ACHN (cell line): ENCODE measurements around the gene NMNAT3.

ENCODE experiments used
- DNase-seq: peaks from one replicate; pipeline ENCODE4 v3.0.0-alpha.2; 2015
- in situ Hi-C: cut with HindIII; loops from 2 replicates; pipeline ENCODE4 v1.10.0; 2017; ENCODE audit warnings: low sequenced_read_pairs, low pct_ligation_motif_present, low pct_unique_long_range_greater_than_20kb

Gene NMNAT3

DNA sequence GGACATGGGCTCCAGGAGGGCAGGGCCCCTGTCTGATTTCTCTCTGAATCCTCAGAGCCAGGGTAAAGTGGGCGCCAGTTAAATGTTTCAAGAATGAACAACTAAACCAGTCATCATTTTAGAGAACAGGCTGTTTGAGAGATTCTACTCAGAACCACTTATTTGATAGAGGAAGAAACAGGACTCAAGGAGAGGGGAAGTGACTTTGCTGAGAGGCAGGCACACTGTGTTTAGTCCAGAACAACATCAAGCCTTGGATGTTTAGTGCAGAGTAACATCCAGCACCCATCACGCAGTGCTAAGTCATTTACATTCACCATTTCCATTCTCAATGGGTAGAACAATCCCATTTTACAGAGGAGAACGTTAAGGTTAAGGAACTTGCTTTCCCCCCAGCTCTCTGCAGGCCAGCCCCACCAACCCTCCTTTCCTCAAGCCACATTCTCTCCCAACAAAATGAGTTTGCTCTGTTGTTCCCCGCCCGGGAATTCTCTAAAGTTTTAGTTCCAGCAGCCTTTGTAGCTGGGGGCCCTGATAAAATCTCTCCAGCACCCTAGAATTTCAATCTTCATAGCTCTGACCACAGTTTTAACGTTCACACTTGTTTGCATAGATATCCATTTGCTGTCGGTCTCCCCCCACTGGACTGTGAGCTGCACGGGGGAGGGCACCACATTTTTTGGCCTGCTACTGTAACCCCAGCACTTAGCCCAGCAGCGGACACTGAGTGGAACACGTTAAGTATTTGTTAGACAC is 962 bp downstream of the NMNAT3 start:
- in situ Hi-C loops: no loop called here
- DNase-seq: no peak

DNA sequence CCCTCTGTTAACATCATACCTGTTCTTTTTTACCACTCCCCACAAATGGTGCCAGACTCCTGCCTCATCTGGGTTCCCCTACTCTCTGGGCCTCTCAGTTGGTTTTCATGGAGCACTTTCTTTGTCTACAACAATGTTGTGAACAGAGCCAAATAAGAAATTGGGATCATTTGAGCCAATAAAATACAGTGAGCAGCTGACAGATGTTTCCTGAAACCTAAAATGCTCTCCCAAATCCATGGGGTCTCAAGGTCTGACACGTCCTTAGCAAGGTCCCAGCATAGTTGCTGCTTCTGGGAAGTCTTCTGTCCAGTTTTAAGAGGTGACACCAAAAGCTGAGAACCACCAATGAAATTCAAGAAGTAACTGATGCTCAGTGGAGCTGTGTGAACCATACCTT is 1.7 kb downstream of the NMNAT3 start:
- in situ Hi-C loops: no loop called here

DNA sequence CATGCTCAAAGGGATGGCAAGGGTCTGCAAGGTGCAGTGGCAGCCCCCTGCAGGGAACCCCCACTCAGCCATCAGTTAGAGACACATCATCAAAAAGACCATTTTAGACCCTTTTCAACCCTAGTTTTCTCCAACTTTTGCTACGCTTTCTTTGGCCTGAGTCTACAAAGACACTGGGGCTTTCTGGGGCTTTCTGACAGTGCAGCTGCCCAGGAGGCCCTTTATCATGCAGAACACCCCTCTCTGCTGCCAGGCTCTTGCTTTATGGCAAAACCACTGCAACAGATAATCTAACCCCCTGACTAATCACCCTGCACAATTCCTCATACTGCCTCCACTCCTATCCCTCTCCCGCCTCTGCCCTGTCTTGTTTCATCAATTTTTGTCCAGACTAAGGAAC is 2.4 kb downstream of the NMNAT3 start:
- DNase-seq: no peak

More for the DNA sequence above, 1.7 kb downstream of the NMNAT3 start:
- no peak for DNase-seq

DNA sequence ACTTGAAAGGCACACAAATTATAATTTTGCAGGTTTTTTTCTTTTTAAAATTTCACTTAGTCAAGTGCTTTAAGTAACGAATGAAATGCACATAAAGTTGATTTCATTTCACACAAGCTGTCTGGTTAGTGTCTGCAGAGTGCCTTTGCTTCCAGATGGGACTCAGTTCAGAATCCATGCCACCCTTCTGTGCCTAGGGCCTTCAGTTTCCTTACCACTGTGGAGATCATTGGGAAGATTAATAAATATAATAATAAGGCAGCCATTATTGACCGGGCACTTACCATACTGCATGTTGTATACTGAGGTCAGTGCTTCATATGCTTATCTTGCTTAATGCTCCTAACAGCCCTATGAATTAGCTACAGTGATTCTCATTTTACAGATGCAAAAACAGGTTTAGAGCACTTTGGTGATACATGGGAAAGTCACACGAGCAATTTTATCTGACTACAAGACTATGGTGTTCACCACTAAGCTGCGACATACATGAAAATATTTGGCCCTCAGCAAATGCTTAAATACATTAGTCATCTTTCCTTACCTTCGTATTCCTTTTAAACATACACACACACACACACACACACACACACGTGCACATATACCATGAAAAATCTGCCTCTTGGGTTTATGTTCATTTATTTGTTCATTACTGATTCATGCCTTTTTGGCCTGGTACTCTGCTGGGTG is 3.1 kb downstream of the NMNAT3 start:
- no peak for DNase-seq
- in situ Hi-C loops: no loop called here

More for the DNA sequence above, 2.4 kb downstream of the NMNAT3 start:
- in situ Hi-C loops: no loop called here

DNA sequence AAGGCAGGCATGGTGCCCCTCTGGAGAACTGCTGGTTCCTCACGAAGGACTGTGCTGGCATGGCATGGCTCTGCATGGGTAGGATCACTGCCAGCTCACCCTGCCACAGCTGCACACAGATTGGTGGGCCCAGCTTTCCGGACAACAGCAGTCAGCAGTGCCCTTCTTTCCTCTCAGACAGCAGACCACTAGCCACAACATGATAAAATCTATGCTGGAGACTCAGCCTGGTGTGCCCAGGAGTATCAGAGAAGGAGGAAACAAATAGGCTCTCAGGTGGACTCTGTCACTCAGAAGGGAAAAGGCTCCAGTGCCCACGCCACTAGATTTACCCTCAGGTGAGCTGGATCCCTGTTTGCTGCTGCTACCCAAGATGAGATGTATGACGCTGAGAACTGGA is 4.9 kb downstream of the NMNAT3 start:
- in situ Hi-C loops: no loop called here
- DNase-seq: no peak

DNA sequence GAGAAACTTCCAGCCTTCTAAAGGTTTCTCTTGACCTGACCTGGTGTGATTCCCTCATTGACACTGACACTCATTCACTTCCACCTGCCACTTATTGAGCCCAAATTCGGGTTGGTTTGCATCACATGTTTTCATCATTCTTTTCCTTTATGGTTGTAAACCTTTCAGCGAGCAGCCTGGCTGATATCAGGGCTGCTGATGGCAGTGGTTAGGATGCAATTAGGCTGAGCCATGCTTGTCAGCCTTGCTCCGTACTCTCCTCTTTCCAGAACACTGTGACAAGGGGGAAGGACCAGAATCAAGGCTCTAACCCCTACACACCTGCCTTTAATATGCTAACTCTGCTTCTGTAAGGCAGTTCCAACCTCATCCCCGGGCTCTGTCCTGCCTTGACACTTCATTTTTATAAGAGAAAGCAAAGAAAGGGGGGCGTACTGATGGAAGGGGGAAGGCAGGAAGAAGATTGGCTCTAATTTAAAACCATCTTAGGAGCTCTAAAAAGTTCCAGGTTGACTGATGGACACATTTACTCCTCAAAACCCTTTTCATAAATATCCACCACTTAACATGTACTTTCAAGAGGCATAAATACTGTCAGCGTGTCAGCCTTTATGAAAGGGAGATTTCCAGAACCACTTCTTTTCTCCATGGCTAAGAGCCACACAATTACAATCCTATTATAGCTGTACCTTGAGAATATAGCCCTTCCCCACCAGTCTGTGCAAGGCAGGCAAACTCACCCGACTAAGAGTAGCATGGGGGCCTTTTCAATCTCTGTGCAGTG is 5.7 kb downstream of the NMNAT3 start:
- DNase-seq: no peak
- in situ Hi-C loops: no loop called here

DNA sequence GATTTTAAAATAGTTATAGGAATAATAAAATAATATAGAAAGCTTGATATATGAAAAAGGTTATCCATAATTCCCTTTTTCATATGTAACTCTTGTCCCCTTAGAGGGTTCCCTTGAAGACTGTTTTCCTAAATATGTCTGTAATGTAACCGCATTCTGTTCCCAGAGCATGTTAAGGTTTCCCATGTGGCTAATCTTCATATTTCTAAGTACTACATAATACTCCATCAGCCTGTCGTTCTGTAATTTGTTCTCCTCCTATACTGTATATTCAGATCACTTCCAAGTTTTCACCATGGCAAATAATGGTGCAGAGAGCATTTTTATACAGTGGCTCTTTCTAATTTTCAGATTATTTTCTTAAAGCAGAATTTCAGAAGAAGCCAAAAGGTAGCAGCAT is 6.7 kb downstream of the NMNAT3 start:
- in situ Hi-C loops: no loop called here
- no peak for DNase-seq

DNA sequence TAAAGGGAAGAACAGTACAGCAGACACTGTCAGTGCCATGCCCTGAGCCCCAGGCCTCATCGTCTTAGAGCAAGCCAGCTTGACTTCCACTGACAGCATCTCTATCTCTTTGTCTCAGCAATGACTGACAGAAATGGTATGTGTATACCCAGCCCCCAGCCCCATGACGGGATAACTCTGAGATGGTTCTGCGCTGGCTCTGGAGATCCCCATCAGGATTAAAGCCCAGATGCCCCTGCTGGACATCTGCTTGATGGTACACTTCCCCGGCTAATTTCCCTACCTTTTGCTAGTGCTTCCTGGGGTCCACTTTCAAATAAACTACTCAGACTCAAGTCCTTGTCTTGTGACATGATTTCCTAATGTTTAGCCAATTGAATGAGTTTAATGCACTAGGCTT is 7.6 kb downstream of the NMNAT3 start:
- DNase-seq: no peak
- in situ Hi-C loops: no loop called here

DNA sequence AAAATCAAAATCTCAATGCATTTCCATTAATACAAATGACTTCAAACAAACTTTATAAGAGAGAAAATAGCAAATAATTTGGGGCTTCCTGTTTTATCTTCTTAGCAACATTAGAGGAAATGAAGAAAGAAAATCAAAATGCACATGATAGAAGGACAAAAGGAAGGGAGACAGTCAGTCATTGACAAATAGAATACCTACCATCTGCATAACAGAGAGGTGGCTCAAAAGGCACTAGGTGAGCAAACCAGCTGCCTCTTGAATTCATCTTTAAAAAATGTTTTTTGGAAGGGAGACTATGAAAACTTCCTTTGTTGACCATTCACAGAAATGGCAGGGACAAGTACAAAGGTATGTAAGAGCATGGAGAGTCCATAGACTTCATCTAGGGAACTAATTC is 9.4 kb downstream of the NMNAT3 start:
- in situ Hi-C loops: no loop called here
- DNase-seq: no peak

DNA sequence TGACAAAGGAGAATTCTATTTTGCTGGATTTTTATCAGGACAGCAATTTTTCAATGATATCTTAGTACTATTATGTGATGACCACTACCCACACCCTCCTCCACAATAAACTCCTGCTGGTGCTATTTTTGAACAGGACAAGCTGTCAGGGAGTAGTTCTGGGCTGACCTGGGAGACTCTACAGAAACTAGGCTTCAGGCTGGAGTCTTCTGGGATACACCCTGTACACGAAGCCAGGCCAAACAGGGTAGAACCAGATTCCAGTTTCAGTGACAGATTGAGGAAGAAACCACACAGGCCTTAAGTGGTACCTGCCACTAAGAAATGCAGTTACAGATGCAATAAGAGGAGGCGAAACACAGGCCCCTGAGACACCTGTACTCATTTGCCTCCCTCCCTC is 12.8 kb downstream of the NMNAT3 start:
- DNase-seq: no peak
- in situ Hi-C loops: no loop called here

DNA sequence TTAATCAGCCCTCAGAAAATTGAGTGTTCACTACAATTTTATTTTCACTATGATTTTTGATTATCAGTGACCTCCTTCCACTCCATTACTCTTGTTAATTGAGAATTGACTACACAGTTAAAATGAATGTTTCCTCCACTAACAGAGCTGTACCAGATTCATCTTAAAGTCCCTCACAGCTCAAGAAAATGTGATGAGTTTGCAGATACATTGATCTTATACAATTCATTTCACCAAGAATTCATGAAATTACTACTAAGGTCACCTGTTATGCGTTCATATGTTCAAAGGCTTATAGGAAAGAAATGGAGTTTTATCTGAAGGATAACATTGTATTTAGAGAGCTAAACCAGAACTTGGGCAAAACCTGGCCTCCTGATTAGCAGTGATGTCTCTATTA is 17.5 kb downstream of the NMNAT3 start:
- DNase-seq: no peak
- in situ Hi-C loops: no loop called here

DNA sequence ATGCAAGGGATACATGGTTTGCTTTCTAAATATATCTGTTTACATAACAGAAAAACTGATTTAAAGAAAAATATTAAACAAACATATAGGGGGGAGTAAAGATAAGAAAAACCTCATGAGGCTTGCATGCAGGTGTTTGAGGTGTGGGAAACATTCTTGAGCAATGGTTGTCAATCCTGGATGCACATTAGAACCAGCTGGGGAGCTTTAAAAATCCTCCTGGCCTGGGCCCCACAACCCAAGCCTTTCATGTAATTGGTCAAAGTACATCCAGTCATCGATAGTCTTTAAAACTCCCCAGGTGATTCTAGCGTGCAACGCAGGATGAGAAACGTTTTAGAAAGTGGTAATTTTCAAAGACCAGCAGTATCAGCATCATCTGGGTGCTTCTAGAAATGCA is 18.3 kb downstream of the NMNAT3 start:
- in situ Hi-C loops: no loop called here

DNA sequence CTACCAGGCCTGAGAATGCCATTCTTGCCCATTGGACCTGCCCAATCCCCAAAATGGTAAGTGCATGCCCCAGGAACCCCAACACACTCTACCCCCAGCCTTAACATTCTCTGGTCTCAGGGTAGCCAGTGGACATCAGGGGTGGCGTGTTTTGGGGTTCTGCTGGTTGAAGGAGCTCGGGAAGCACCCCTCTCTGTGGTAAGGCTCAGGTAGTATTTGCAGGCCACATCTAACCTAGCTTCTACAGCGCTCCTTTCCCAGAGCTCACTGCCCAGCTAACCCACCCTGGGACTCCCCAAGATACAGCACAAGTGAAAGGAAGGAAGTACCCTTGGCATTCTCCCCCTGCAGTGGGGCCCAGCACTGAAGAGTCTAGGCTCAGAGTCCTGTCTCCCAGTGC is 19.8 kb downstream of the NMNAT3 start:
- DNase-seq: no peak
- in situ Hi-C loops: no loop called here

More for the DNA sequence above, 18.3 kb downstream of the NMNAT3 start:
- DNase-seq: no peak

DNA sequence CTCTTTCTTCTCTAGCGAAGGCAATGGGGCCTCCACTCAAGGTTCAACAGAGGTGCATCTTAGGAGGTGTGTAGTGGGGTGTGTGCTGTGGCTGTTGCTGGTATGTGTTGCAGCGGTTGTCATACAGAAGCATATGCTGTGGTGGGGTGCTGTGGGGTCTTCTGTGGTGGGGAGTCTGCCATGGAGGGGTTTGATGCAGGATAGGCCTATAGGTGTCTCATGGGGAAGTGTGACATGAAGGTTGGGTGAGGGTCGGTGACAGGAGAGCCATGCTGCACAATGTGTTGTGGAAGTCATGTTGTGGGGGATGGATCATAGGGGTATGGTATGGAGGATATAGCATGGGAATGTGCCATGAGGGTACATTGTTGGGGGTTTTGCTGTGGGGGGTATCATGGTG is 20.3 kb downstream of the NMNAT3 start:
- DNase-seq: no peak
- in situ Hi-C loops: no loop called here

DNA sequence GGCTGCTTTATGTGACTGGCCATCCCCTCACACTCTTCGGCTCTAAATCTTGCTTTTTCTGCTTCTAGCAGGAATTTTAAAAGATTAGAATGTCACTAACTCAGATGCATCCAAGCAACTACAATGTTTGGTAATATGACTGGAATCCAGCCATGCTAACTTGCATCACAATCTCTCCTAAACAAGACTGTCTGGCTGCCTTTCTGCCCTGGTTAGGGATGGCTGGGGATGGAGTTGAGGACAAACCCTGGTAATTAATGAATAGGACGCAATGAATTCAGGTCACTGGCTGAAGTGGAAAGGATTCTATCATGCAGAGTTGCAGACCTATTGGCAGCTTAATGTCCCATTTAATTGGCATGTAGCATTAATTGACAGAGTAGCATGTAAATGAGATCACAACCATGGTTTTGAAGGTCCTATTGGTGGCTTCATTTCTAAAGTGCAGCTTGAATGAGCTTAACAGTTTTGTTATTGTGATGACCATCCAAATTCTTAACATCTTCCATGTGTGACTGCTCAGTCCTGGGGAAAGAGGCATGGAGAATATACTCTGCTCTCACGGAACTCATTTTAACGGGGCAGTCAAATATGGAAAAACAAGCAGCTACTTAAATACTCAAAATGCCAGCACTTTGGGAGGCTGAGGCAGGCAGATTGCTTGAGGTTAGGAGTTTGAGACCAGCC is 21.7 kb downstream of the NMNAT3 start:
- DNase-seq: no peak
- in situ Hi-C loops: no loop called here

DNA sequence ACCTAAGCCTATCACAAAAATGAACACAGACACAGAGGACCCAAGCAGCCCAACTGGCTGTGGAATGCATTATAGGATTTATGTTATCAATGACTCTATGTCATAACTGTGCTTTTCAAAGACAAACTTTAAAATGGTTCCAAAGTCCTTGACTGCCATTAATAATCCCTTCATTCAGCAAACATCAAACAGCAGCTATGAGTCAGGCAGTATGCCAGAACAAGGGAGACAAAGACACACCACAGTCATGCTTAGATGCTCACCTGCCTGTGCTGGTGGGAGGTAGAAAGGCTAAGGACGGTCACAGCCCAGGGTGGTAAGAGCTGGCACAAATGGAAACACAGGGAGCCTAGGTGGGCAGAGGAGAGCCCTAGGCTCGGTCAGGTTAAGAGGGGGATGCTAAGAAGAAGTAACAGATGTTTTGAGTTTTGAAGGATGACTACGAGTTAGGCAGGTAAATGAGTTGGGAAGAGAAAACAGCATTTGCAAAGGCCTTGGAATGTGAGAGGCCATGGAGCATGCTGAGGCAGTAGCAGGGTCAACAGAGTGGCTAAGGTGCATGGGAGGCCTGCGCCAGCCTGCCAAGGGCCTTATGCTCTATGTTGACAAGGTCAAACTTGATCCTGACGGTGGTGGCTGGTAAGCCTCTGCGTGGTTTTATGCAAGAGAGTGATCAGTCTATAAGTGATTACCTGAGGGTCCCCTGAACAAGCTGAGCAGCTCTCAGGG is 23.0 kb downstream of the NMNAT3 start:
- DNase-seq: no peak
- in situ Hi-C loops: no loop called here

DNA sequence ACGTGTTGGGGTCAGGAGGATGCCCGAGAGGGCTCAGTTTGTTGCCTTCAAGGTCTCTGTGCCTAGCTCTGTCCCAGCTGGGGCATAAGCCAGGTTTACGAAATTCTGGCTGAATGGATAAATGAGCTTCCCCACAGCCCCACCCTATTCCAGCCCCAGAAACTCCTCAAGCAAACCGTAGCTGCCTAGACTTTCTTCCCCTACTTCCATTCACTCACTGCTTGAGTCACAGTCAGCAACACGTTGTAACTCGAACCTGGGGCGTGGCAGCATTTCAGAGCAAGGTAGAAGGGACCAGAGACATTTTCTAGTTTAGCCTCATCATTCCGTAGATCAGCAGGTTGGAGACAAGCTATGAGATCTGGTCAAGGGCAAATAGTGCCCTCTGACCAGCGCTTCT is 24.2 kb downstream of the NMNAT3 start:
- in situ Hi-C loops: no loop called here
- no peak for DNase-seq

DNA sequence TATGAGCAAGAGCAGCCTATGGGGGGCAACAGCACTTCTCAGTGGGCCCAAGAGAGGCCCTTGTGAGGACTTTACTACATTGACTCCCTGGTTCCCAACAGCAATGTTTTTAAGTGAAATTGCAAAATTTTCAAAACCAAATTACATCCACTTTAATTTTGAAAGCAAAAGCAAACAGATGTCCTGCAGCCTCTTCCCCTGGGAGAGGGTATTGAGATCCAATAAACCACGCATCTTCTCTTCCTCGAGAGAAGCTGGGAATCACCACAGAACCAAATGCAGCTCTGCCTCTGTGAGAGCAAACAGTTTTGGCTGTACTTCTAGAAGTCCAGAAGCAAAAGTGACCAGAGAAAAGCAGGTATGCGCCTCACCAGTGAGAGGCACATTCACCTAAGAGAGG is 25.2 kb downstream of the NMNAT3 start:
- in situ Hi-C loops: no loop called here
- DNase-seq: no peak
